ENCODE data around the gene LIPC. TPM values are rescaled to one million over a fixed set of nuclear protein-coding genes. Genes with fewer than 3 reads are reported as not detected.

LIPC gene
- polyA plus RNA-seq, 1 donor (not counting 4 experiments of a cell fraction or from before 2014, with no cell fraction given), result not detected

DNA sequence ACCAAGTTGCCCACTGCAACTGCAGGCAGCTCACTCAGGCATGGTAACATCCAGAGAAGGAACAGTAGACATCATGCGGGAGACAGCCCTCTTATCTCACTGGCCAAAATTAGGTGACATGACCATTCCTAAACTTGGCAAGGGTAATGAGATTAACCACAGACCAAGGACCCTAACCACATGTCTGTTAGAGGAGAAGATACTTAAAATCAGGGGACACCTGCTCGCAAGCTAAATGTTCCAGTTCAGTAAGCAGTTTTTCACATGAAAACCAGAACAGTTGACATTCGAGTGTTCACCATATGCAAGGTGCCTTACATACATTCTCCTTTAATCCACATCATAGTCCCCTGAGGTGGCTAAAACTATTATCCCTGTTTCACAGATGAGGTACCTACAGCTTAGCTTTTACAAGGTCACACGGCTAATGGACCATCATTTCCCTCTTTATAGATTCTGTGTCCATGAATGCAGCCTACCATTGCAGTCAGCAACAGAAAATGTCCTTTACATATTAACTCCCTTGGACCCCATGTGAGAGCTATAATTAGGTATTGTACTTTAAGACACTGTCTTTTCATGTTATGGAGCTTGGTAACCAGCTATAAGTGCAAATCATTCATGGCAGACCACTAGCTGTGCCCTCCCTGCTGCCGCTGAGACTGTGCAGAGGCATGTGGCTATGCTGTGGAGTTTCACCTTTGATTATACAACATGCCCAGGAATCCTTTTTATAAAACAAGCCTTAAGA is 154.1 kb downstream of the LIPC start:
- Histone ChIP-seq H3K4me1 (ENCODE audit: control insufficient read depth, extremely low read depth, insufficient read depth, low read length) (no peaks in the 10 kb centered on the region), H3K9me1 (ENCODE audit: control insufficient read depth, extremely low read depth, insufficient read depth, low read length) (no peaks in the 10 kb centered on the region), H4K20me1 (ENCODE audit: control insufficient read depth, extremely low read depth, insufficient read depth, low read length) (no peaks in the 10 kb centered on the region), H3K79me2 (ENCODE audit: control insufficient read depth, insufficient read depth, low read length) (no peaks in the 10 kb centered on the region), H3K36me3 (ENCODE audit: control insufficient read depth in 2 of 2, extremely low read depth in 1 of 2, insufficient read depth in 2 of 2, low read length in 2 of 2) (no peaks in the 10 kb centered on the region), H3K4me3 (ENCODE audit: control insufficient read depth in 2 of 3, extremely low read depth in 1 of 3, insufficient read depth in 2 of 3, low read depth in 1 of 3, low read length in 3 of 3) (no peak overlapping the region), H3K27me3 (ENCODE audit: control insufficient read depth, extremely low read depth, insufficient read depth, low read length) (no peaks in the 10 kb centered on the region), H3K27ac (ENCODE audit: control insufficient read depth, insufficient read depth, low read length) (no peak overlapping the region), H2AFZ (ENCODE audit: control insufficient read depth, low read length) (no peak overlapping the region), H3K9ac (ENCODE audit: control insufficient read depth, extremely low read depth, insufficient read depth, low read length) (no peak overlapping the region), H3K4me2 (ENCODE audit: control insufficient read depth, extremely low read depth, insufficient read depth, low read depth, low read length) (no peak overlapping the region), H3K9me3 (ENCODE audit: control insufficient read depth, low read depth, low read length) (no peaks in the 10 kb centered on the region)
- FAIRE-seq (no peak), DNase-seq (ENCODE audit: low read depth, low spot score) (no peak)
- dilution Hi-C loops (cut with MboI; ENCODE audit: extremely low pct_ligation_motif_present, low sequenced_read_pairs), result no loop called here
- no peak for TF ChIP-seq EZH2 (IDR thresholded peaks at IDR 0.05; ENCODE audit: low read length)

DNA sequence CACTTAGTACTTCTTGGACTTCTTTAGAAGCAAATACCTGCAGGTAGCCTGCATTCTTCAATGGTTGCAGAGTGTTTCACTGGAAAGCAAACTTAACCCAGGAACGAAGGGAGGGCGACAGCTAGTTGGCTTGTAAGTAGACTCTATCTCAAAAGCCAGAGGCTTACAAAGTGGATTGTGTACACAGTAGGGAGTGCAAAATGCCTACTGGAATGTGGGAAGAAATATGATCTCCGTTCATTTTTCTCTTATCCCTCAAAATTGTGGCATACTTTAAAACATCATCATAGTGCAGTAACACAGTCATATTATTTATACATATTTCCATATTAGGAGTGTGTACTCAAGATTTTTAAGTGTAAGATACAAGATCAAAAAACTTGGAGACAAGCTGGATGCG is 155.7 kb downstream of the LIPC start:
- Histone ChIP-seq H3K4me3 (ENCODE audit: control insufficient read depth in 2 of 3, extremely low read depth in 1 of 3, insufficient read depth in 2 of 3, low read depth in 1 of 3, low read length in 3 of 3) (no peak overlapping the region), H3K27ac (ENCODE audit: control insufficient read depth, insufficient read depth, low read length) (no peak overlapping the region), H3K9me3 (ENCODE audit: control insufficient read depth, low read depth, low read length) (no peaks in the 10 kb centered on the region), H3K9me1 (ENCODE audit: control insufficient read depth, extremely low read depth, insufficient read depth, low read length) (no peaks in the 10 kb centered on the region), H2AFZ (ENCODE audit: control insufficient read depth, low read length) (no peak overlapping the region), H3K27me3 (ENCODE audit: control insufficient read depth, extremely low read depth, insufficient read depth, low read length) (no peaks in the 10 kb centered on the region), H3K36me3 (ENCODE audit: control insufficient read depth in 2 of 2, extremely low read depth in 1 of 2, insufficient read depth in 2 of 2, low read length in 2 of 2) (no peaks in the 10 kb centered on the region), H4K20me1 (ENCODE audit: control insufficient read depth, extremely low read depth, insufficient read depth, low read length) (no peaks in the 10 kb centered on the region), H3K79me2 (ENCODE audit: control insufficient read depth, insufficient read depth, low read length) (no peaks in the 10 kb centered on the region), H3K4me2 (ENCODE audit: control insufficient read depth, extremely low read depth, insufficient read depth, low read depth, low read length) (no peak overlapping the region), H3K4me1 (ENCODE audit: control insufficient read depth, extremely low read depth, insufficient read depth, low read length) (no peaks in the 10 kb centered on the region), H3K9ac (ENCODE audit: control insufficient read depth, extremely low read depth, insufficient read depth, low read length) (no peak overlapping the region)
- FAIRE-seq (no peak), DNase-seq (ENCODE audit: low read depth, low spot score) (no peak)
- dilution Hi-C loops (cut with MboI; ENCODE audit: extremely low pct_ligation_motif_present, low sequenced_read_pairs), result no loop called here
- TF ChIP-seq CTCF (optimal IDR thresholded peaks at IDR 0.05 in 1 of 3, IDR thresholded peaks at IDR 0.05 in 1 of 3, conservative IDR thresholded peaks at IDR 0.05 in 1 of 3; ENCODE audit: extremely low read depth in 1 of 3, insufficient read depth in 2 of 3, low read length in 3 of 3) (no peak), EZH2 (IDR thresholded peaks at IDR 0.05; ENCODE audit: low read length) (no peak)

- Histone ChIP-seq H3K79me2 (ENCODE audit: control insufficient read depth, insufficient read depth, low read length) (no peaks in the 10 kb centered on the region), H3K9me3 (ENCODE audit: control insufficient read depth, low read depth, low read length) (no peaks in the 10 kb centered on the region), H3K36me3 (ENCODE audit: control insufficient read depth in 2 of 2, extremely low read depth in 1 of 2, insufficient read depth in 2 of 2, low read length in 2 of 2) (no peaks in the 10 kb centered on the region), H4K20me1 (ENCODE audit: control insufficient read depth, extremely low read depth, insufficient read depth, low read length) (no peaks in the 10 kb centered on the region), H2AFZ (ENCODE audit: control insufficient read depth, low read length) (no peak overlapping the region), H3K4me2 (ENCODE audit: control insufficient read depth, extremely low read depth, insufficient read depth, low read depth, low read length) (no peak overlapping the region), H3K9ac (ENCODE audit: control insufficient read depth, extremely low read depth, insufficient read depth, low read length) (no peak overlapping the region), H3K9me1 (ENCODE audit: control insufficient read depth, extremely low read depth, insufficient read depth, low read length) (no peaks in the 10 kb centered on the region), H3K4me1 (ENCODE audit: control insufficient read depth, extremely low read depth, insufficient read depth, low read length) (no peaks in the 10 kb centered on the region), H3K27me3 (ENCODE audit: control insufficient read depth, extremely low read depth, insufficient read depth, low read length) (no peaks in the 10 kb centered on the region), H3K27ac (ENCODE audit: control insufficient read depth, insufficient read depth, low read length) (no peak overlapping the region), H3K4me3 (ENCODE audit: control insufficient read depth in 2 of 3, extremely low read depth in 1 of 3, insufficient read depth in 2 of 3, low read depth in 1 of 3, low read length in 3 of 3) (no peak overlapping the region)
- DNase-seq (ENCODE audit: low read depth, low spot score) (no peak), FAIRE-seq (no peak)
- TF ChIP-seq EZH2 (IDR thresholded peaks at IDR 0.05; ENCODE audit: low read length) (no peak), CTCF (optimal IDR thresholded peaks at IDR 0.05 in 1 of 3, IDR thresholded peaks at IDR 0.05 in 1 of 3, conservative IDR thresholded peaks at IDR 0.05 in 1 of 3; ENCODE audit: extremely low read depth in 1 of 3, insufficient read depth in 2 of 3, low read length in 3 of 3) (no peak)
- dilution Hi-C loops (cut with MboI; ENCODE audit: extremely low pct_ligation_motif_present, low sequenced_read_pairs), result no loop called here
Observed at GRCh38 chr15:58588096-58588495, 156.3 kb downstream of the LIPC start.
